Naive B cell (primary cell): ENCODE data around the gene RBSN. TPM values are rescaled to one million over a fixed set of nuclear protein-coding genes. Genes with fewer than 3 reads are reported as not detected.

Experiments used
- ATAC-seq, 2 donors: fragments of 150-1000 bp; cut with Tn5 transposase; 2 replicates each; pipeline ENCODE4 v1.10.0; 2021; ENCODE audit warnings: low read depth in 2 of 2, mild to moderate bottlenecking in 2 of 2, moderate library complexity in 2 of 2
- DNase-seq: peaks from one replicate; pipeline ENCODE4 v3.0.0; 2022
- H3K27ac Mint-ChIP-seq, 6 donors: one replicate each; pipeline ENCODE4 v1.8.0; 2020 to 2022; ENCODE audit warnings: mild to moderate bottlenecking in 6 of 6, mixed read lengths in 6 of 6, moderate library complexity in 5 of 6, inconsistent platforms in 2 of 6
- H3K27me3 Mint-ChIP-seq, 3 donors: one replicate each; pipeline ENCODE4 v1.8.0; 2021 to 2022; ENCODE audit warnings: mixed read lengths in 3 of 3, mild to moderate bottlenecking in 1 of 3
- H3K36me3 Mint-ChIP-seq, 2 donors: one replicate each; pipeline ENCODE4 v1.8.0; 2020 to 2022; ENCODE audit warnings: mixed read lengths in 2 of 2, inconsistent platforms in 1 of 2, mild to moderate bottlenecking in 1 of 2
- H3K4me1 Mint-ChIP-seq, 3 donors: one replicate each; pipeline ENCODE4 v1.8.0; 2020 to 2022; ENCODE audit warnings: mixed read lengths in 3 of 3, inconsistent platforms in 1 of 3, mild to moderate bottlenecking in 1 of 3, moderate library complexity in 1 of 3
- H3K4me3 Mint-ChIP-seq, 8 donors: one replicate each; pipeline ENCODE4 v1.8.0; 2020 to 2022; ENCODE audit warnings: mild to moderate bottlenecking in 8 of 8, mixed read lengths in 8 of 8, moderate library complexity in 8 of 8, inconsistent platforms in 2 of 8
- H3K9me3 Mint-ChIP-seq, 7 donors: one replicate each; pipeline ENCODE4 v1.8.0; 2020 to 2022; ENCODE audit warnings: mixed read lengths in 7 of 7, mild to moderate bottlenecking in 5 of 7, inconsistent platforms in 2 of 7, moderate library complexity in 1 of 7
- polyA plus RNA-seq, 6 donors: library from polyadenylated mRNA; unstranded; fragments of 300-500 nt; fragmentation: Illumina TruSeq; gene quantifications; one replicate each; pipeline ENCODE4 v1.2.3, GENCODE V29; 2021; ENCODE audit warnings: low read depth in 6 of 6

RBSN gene
- polyA plus RNA-seq, 6 donors from 2014 or later: 10.5 to 30.5 (median 19.1) TPM

DNA sequence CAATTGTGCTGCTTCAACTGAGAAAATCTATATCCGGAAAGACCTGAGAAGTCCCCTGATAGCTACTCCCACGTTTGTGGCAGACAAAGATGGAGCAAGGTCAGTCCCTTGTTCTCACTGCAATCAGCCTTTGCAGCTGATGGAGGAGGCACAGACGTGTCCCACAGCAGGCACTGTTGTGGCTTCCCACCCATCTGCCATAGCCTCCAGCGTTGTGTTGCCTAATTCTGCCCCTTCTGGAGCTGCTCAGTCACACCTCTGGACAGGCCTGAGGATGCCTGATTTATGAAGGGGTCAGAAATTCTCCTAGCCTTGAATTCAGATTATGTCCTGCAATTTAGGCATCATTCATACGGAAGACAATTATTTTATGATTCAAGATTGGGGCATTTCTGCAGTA, 75.7 kb downstream of the RBSN start:
- ATAC-seq (no peak), DNase-seq (no peak)
- no peaks in the 10 kb centered on the region for H3K4me1 Mint-ChIP-seq
- peaks cover 22 to 34% of the 10 kb centered on the region in 2 donors for H3K36me3 Mint-ChIP-seq
- H3K27ac Mint-ChIP-seq: no peak overlapping the region
- H3K9me3 Mint-ChIP-seq: no peaks in the 10 kb centered on the region
- no peaks in the 10 kb centered on the region for H3K27me3 Mint-ChIP-seq
- H3K4me3 Mint-ChIP-seq: peak overlapping the region in 1 of 8 donors; percentile 2

Other genes with a start within 250 kb of the RBSN start
- gene NR2C2, start 151.6 kb downstream of the RBSN start, polyA plus RNA-seq: 10 to 100 TPM in 5 of 6 donors, under 1 TPM in 1; 0.49 to 19.8 (median 13.1) TPM
- 10 to 100 TPM; 13.8 to 28.5 (median 19.3) TPM for gene MRPS25, start 33.8 kb downstream of the RBSN start, polyA plus RNA-seq
- gene CAPN7, start 107.1 kb upstream of the RBSN start, polyA plus RNA-seq: 10 to 100 TPM; 19.0 to 35.7 (median 21.1) TPM
- 100 to 1,000 TPM in 5 of 6 donors, 10 to 100 TPM in 1; 71.3 to 177 (median 131) TPM for gene SH3BP5, start 233.4 kb upstream of the RBSN start, polyA plus RNA-seq